HG03469 (cell line): Measurements from ENCODE around the gene CEP97.
A peak's percentile ranks its signal among the peaks of the same experiment; 100 is the strongest.
"Not testable (repeated sequence)": the region's sequence is repeated elsewhere in the genome, so short reads cannot be mapped to it uniquely, and the experiment has no call there.

Experiments used
- ATAC-seq: cut with Tn5 transposase; IDR thresholded peaks from one replicate; pipeline ENCODE4 v1.9.1; 2021; ENCODE audit warnings: mild to moderate bottlenecking, moderate library complexity, moderate number of reproducible peaks; ENCODE audit not compliant: unreplicated experiment

Gene CEP97, protein sequence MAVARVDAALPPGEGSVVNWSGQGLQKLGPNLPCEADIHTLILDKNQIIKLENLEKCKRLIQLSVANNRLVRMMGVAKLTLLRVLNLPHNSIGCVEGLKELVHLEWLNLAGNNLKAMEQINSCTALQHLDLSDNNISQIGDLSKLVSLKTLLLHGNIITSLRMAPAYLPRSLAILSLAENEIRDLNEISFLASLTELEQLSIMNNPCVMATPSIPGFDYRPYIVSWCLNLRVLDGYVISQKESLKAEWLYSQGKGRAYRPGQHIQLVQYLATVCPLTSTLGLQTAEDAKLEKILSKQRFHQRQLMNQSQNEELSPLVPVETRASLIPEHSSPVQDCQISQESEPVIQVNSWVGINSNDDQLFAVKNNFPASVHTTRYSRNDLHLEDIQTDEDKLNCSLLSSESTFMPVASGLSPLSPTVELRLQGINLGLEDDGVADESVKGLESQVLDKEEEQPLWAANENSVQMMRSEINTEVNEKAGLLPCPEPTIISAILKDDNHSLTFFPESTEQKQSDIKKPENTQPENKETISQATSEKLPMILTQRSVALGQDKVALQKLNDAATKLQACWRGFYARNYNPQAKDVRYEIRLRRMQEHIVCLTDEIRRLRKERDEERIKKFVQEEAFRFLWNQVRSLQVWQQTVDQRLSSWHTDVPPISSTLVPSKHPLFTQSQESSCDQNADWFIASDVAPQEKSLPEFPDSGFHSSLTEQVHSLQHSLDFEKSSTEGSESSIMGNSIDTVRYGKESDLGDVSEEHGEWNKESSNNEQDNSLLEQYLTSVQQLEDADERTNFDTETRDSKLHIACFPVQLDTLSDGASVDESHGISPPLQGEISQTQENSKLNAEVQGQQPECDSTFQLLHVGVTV

DNA sequence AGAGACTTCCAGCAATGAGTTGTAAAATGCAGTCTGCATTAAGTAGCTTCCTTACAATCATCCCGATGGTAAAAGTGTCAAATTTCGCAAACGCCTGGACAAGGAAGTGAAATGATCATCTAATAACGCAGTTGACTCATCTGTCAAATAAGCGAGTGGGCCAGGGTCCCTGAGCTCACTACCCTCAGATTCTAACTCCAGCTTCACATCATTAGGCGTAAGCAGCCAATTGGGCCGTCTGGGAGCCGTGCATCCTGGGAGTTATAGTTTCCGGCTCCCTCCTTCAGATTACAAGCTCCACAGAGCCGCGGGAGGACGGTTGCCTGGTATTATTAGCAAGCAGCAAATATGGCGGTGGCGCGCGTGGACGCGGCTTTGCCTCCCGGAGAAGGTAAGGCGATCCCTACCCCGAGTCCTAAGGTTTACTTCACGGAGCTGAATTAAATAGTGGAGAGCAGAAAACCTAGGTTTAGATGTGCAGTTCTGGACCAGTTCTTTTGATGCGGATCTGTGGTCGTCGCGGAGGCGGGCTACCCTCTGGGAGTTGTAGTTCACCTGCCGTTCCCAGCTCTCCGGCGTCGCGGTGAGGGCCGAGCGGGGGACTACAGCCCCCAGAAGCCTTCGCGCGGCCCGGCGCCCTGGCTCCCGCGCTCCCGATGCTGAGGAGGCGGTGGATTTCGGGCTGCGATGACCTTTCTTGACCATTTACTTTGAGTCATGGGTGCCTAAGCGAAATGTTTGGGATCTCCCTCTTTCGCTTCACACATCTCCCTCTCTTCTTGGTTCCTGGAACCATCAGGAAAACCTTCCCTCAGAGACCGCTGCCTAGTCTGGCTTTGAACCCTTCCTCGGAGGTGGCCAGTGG lies at the start of gene CEP97:
CEP97 (plus strand) TSS at position 286 of the 865 bp plus-strand sequence; CDS start at position 349, 63 bp downstream.
- ATAC-seq, result peak; percentile 74

DNA sequence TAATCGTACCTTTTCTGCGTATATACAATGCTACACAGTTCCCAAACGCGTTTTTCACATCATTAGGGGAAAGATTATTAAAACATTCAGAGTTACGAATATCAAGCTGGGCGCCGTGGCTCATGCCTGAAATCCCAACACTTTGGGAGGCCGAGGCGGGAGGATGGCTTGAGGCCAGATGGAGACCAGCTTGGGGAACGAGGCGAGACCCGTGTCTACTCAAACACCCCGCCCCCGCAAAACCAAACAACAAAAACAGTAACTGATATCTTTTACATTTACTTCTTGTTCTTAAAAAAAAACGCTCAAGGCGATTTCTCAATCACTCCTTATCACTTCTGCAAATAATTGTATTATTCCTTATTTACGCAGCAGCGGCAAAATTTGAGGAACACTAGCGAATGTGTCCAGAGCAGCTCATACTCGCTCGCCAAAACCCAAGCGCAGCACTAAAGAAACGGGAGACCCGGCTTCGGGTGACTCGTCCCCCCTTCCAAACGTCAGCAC lies 48.7 kb upstream of the CEP97 start:
- no peak for ATAC-seq

DNA sequence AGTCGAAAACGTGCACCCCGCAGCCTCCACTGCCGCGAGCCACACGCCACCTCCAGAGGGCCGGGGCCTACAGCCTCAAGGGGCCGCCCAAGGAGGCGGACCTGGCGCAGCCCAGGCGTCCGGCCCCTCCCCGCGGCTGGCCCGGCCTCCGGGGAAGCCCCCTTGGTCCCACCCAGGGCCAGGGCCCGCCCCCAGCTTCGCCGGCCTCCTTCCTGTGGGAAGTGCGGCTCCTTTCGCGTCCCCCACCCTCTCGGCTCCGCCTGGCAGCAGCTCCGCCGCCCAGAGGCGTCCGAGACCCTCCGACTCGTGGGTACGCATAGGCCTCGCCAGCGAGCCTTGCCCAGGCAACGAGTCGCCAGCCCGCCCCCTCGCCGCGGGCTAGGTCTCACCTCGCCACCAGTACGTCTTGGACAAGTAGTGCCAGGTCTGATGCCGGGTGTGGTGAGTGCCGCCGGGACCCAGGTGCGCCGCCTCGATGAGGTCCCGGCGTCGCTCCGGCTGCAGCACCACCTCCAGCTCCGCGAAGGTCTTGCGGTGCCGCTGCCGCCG lies 48.1 kb upstream of the CEP97 start:
- peak; percentile 70 for ATAC-seq

DNA sequence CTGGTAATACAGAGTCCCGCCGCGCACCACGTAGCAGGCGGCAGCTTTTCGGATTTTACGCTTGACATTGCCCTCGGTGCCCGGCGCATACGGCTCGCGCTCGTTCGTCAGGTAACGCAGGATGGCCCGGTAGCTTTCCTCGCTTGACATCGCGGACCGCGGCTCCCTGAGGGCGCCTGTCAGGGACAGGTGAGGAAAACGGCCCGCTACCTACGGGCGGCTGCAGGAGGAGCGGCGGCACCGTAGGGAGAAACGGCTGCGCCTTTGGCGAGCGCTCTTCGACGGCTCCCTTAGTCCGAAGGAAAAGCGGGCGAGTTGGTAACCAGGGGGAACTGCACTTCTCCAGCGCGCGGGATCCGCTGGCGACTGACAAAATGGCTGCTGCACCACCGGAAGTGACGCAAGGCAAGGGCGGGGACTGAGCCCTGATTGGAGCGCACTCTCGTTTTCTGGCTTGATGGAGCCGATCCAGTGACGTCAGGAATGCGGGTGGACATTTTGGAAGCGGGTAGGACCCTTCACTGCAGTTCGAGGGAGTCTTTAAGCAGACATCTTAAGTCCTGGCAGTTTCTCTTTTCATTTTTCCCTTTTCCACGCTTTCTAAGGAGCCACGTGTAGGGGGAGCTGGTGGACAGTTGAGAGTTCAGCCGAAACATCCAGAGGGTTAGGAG lies 47.5 kb upstream of the CEP97 start, which contains the start of gene ZBTB11:
ZBTB11 (minus strand) TSS at position 368 of the 671 bp plus-strand sequence; CDS start at position 150, 218 bp downstream.
- peak; percentile 63 for ATAC-seq

DNA sequence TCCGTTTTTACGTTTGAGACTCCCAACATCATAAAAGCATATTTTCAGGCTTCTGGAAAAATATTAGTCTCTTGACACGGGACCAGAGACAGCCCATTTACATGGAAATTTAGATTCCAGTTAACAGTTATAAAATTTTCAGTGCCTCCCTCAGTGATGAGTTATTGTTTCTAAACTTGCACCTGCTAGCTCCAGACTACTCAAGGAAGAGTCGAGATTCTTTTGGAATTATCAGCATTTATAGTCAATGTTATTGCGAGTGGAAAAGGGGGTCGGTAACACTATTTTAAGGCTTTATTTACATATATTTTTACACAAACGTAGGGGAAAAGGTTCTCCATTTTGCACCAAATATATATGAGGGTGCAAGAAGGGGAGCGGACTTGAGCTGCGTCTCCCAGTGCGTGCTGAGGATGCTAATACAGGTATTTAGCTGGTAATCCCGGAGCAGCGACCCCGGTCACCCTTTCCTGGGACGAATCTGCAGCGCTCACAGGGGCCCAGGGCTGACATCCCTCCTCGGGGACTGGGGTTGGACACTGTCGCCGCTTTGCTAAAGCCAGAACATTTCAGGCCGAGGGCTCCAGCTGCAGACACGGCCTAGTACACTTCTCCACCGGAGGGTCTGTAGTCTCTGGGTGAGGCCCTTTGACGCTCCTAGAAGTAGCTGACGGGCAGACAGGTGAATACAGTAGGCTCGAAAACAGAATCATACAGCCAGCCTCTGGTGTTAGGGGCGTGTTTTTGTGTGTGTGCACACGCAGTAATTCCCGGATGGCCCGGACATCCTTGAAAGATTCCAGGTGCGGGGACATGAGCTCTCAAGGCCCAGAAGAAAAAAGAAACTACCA lies 46.8 kb upstream of the CEP97 start:
- no peak for ATAC-seq

DNA sequence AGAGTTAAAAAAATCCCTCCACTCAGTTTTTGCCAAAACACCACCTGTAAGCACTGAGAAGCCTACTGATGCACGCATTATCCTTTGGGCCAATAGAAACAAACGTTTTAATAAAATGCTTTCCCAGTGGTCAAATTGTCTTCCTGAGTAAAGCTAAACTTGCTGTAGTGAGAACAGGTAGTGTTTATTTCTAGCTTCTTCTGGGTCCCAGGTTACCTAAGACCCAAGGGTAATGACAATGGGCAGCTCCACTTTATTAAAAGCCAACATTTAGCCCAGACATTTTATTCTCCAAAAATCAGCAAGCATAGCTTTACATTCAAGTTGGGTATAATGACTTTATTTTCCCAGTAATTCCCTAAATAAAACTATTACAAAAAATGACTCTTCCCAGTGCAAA lies 45.6 kb upstream of the CEP97 start:
- ATAC-seq, result not testable (repeated sequence)

DNA sequence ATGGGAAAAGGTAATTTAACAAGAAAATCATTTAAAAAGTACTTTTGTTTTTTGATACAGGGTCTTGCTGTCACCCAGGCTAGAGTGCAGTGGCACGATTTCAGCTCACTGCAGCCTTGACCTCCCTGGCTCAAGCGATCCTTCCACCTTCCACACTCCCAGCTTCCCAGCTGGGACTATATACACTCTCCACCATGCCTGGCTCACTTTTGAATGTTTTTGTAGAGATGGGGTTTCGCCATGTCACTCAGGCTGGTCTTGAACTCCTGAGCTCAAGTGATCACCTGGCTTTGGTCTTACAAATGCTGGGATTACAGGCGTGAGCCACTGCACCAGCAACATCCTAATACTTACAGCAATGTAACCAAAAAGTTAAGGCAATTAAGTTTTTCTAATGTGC lies 43.9 kb upstream of the CEP97 start:
- ATAC-seq, result no peak

DNA sequence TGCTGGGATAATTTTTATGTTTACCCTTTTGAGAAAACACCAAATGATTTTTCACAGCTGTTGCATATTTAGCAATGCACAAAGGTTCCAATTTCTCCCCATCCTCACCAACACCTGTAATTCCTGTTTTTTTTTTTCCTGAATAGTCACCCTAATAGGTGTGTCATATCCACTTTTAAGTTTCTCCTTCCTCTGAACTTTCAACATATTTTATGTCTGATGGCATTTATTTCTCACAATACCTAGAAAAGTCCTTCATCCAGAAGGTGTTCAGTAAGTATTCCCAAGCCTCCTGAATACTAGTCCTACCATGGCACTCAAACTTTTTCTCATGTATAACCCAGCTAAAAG lies 39.4 kb upstream of the CEP97 start:
- ATAC-seq, result no peak

DNA sequence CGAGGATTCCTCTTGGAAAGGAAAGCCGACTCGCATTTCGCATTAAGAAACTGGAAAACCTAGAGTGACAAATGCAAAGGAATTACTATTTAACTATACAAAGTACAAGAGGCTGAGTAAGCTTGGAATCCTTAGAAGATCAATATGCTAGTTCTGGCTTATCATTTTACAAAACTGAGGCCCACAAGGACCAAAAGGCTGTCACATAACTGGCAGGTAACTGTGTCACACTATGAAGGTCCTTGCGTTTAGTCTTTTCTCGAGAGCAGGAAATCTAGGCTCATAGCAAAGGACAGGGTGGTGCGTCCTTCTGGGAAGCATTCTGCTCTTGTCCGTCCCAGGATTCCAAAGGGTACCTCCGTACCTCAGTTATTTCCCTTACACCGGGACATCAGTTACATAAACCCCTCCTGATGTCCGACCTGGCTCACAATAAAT lies 38.5 kb upstream of the CEP97 start:
- ATAC-seq, result no peak

DNA sequence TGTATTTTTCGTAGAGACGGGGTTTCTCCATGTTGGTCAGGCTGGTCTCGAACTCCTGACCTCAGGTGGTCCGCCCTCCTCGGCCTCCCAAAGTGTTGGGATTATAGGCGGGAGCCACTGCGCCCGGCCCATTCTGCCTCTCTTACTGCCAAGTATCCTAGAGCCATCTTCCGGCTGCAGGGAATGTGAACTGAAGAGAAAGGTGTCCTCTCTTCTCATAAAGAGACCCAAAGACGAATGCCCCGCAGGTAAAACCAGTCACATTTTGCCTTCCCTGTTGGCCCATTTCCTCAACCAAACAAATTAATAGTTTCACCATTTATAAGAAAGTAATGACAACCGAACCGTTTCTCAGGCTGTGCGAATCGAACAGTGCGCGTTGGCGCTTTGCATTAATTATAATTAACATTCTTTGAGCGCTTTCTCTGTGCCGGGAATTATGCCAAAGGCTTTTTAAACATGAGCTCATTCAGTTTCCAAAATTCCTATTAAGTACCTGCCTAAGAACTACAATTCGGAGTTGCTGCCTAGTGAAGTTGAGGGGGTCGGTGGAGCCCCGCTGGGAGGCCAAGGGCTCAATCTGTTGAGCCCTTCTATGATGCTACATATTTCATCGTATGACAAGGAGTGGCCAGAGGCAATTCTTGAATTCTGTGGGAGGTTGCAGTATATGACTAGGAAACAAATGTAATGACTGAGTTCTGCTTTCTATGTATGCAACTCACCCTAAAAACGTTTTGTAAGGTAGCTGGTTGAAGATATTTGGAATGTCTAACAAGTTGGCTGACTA lies 37.1 kb upstream of the CEP97 start:
- ATAC-seq, result no peak

DNA sequence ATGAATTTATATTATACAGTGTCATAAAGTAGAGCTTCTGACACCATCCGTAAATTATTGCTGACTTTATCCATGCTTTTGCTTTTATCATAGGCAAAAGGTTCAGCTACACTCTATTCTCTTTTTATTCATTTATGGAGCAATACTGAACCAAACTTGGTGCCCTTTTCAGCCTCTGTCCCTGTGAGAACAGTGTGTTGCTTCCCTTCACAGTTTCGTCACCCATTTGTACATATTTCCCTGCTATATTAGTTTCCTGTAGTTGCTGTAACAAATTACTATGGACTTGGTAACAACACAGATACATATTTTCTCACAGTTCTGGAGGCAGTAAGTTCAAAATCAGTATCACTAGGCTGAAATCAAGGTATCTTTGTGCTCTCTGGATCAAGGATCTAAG lies 35.1 kb upstream of the CEP97 start:
- ATAC-seq, result no peak

DNA sequence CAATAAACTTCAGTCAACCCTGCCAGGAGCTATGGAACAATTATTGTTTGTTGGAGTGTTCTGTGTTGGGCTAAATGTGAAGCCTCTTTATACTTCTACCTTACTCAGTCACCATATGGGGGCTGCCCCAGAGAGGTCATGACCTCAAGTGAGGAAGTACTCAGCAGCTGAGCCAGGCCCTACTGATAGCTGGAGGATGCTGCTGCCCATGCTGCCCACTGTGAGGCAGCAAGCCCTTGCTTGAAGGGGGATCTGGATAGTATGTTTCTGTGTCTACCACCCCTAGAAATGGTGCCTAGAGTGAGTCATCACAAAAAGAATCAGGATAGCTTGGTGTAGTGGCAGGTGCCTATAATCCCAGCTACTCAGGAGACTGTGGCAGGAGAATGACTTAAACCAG lies 33.4 kb upstream of the CEP97 start:
- peak; percentile 40 for ATAC-seq

DNA sequence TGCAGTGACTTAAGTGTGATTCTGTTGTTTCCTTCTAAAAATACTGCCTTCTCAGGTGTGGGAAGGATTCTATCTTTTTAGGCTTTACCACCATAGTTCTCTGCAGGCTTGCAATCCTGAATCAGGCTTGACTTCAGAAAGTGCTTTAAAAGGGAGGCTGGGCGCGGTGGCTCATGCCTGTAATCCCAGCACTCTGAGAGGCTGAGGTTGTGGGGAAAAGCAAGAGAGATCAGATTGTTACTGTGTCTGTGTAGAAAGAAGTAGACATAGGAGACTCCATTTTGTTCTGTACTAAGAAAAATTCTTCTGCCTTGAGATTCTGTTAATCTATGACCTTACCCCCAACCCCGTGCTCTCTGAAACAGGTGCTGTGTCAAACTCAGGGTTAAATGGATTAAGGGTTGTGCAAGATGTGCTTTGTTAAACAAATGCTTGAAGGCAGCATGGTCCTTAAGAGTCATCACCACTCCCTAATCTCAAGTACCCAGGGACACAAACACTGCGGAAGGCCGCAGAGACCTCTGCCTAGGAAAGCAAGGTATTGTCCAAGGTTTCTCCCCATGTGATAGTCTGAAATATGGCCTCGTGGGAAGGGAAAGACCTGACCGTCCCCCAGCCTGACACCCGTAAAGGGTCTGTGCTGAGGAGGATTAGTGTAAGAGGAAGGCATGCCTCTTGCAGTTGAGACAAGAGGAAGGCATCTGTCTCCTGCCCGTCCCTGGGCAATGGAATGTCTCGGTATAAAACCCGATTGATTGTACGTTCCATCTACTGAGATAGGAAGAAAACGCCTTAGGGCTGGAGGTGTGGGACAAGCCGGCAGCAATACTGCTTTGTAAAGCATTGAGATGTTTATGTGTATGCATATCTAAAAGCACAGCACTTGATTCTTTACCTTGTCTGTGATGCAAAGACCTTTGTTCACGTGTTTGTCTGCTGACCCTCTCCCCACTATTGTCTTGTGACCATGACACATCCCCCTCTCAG lies 32.4 kb upstream of the CEP97 start:
- not testable (repeated sequence) for ATAC-seq

DNA sequence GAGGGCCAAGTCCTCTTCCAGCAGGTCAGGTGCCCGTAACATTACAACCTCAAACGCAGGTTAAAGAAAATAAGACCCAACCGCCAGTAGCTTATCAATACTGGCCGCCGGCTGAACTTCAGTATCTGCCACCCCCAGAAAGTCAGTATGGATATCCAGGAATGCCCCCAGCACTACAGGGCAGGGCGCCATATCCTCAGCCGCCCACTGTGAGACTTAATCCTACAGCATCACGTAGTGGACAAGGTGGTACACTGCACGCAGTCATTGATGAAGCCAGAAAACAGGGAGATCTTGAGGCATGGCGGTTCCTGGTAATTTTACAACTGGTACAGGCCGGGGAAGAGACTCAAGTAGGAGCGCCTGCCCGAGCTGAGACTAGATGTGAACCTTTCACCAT lies 30.9 kb upstream of the CEP97 start:
- peak; percentile 78 for ATAC-seq

DNA sequence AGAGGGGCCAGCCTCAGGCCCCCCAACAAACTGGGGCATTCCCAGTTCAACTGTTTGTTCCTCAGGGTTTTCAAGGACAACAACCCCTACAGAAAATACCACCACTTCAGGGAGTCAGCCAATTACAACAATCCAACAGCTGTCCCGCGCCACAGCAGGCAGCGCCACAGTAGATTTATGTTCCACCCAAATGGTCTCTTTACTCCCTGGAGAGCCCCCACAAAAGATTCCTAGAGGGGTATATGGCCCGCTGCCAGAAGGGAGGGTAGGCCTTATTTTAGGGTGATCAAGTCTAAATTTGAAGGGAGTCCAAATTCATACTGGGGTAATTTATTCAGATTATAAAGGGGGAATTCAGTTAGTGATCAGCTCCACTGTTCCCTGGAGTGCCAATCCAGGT lies 29.6 kb upstream of the CEP97 start:
- not testable (repeated sequence) for ATAC-seq

DNA sequence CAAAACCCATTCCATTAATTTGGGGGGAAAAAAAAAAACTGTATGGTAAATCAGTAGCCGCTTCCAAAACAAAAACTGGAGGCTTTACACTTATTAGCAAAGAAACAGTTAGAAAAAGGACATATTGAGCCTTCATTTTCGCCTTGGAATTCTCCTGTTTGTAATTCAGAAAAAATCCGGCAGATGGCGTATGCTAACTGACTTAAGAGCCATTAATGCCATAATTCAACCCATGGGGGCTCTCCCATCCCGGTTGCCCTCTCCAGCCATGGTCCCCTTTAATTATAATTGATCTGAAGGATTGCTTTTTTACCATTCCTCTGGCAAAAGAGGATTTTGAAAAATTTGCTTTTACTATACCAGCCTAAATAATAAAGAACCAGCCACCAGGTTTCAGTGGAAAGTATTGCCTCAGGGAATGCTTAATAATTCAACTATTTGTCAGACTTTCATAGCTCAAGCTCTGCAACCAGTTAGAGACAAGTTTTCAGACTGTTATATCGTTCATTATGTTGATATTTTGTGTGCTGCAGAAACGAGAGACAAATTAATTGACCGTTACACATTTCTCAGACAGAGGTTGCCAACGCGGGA lies 28.5 kb upstream of the CEP97 start:
- ATAC-seq, result no peak
